GM19467 (cell line): ENCODE data around the gene PLGRKT.
"Not testable (repeated sequence)": the region's sequence is repeated elsewhere in the genome, so short reads cannot be mapped to it uniquely, and the experiment has no call there.

ENCODE experiments used
- ATAC-seq: cut with Tn5 transposase; IDR thresholded peaks from one replicate; pipeline ENCODE4 v1.9.1; 2021; ENCODE audit warnings: mild to moderate bottlenecking, moderate library complexity; ENCODE audit not compliant: unreplicated experiment

PLGRKT gene

GRCh38 chr9:5433328-5433727 lies 4.4 kb downstream of the PLGRKT start:
- not testable (repeated sequence) for ATAC-seq

GRCh38 chr9:5432890-5433289 lies 4.8 kb downstream of the PLGRKT start:
- not testable (repeated sequence) for ATAC-seq

DNA sequence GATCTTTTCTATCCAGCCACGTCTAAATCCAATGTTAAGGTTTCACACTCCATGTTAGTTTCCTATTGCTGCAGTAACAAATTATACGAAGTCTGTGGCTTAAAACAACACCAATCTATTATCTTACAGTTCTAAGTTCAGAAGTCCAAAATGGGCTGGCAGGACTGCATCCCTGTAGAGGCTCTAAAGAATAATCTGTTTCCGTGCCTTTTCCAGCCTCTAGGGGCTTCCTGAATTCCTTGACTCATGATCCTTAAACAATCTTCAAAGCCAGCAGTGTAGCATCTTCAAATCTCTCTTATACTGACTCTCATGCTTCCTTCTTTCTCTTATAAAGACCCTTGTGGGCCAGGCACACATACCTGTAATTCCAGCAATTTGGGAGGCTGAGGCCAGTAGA lies 6.8 kb downstream of the PLGRKT start:
- no peak for ATAC-seq

DNA sequence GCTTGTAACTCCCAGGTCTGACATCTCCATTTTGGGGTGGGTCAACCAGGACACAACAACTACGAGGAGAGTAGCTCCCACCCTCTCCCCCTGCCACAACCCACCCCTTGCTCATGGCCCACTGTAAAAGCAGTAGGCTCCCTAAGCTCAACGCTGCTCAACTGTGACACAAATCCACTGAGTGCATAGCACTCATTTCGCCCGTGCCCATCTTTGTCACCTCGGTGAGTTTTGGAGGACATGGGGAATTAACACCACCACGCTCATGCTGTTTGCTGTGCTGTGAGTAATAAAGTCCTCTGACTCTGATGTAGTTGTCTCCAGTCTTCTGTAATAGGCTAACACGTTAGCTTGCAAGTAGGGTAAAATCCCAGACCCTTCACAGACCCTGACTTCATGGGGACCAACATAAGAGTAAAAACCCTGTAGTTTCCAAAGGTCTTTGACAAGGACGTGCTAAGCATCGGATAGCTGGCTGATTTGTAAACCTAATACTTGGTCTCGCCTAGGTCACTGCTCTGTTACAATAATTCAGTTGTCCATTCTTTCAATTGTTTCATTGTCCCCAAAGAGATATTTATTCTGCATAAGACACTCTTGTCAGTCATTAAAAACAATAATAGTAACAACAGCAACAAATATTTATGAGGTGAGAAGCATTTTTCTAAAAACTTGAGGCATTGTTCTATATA lies 7.7 kb downstream of the PLGRKT start:
- no peak for ATAC-seq

- no peak for ATAC-seq
Observed at GRCh38 chr9:5428794-5429528, 8.8 kb downstream of the PLGRKT start.

DNA sequence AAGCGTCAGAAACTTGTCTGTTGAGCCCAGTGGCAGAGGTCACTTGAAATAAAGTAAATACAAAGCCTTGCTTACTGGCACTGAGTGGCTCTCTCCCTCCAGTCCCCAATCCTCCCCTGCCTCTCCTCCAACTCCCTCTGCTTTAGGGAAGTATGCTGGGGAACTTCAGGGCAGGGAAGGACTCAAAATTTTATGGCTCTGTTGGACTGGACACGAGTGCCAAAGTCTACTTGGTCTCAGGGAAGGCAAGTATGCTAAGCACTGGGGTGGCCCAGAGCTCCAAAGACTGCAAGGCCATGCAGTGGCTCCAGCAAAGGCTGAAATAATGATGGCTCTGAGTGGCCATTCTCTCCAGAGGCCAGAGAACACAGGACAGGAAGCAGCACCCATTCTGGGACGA lies 9.6 kb downstream of the PLGRKT start:
- ATAC-seq, result no peak

DNA sequence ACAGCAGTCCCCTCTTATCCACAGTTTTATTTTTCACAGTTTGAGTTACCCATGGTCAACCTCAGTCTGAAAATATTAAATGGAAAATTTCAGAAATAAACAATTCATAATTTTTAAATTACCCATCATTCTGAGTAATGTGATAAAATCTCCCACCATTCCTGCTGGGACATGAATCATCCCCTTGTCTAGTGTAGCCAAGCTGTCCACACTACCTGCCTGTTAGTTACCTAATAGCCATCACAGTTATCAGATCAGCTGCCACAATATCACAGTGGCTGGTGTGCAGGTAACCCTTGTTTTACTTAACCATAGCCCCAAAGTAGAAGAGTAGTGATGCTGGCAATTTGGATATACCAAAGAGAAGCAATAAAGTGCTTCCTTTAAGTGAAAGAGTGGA lies 10.7 kb downstream of the PLGRKT start:
- no peak for ATAC-seq

DNA sequence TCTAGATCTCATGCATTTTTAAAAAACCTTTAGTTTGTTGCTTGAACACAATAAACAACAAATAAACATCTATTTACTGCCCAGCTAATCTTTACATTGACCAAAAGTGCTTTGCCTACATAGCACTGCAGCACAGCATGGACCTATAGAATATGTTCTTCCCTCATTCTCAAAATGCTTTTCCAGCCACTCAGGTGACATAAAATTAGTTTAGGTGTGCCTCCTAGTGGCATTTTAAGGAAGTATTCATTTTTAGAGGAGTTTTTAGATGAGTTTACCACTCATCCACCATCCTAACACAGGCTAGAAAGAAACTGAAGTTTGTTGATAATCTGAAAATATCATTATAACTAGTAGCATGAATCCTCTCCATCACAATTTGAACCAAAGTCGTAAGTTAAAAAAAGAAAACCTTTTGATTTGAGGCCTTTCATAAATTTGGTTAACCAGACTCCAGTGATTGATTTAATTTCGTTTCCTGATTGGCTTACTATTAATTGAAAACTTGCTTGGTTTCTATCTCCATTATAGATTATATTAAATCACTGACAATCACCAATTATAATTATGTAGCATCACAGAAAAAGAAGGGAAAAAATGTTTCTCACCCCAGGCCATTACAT lies 12.6 kb downstream of the PLGRKT start:
- ATAC-seq, result no peak

DNA sequence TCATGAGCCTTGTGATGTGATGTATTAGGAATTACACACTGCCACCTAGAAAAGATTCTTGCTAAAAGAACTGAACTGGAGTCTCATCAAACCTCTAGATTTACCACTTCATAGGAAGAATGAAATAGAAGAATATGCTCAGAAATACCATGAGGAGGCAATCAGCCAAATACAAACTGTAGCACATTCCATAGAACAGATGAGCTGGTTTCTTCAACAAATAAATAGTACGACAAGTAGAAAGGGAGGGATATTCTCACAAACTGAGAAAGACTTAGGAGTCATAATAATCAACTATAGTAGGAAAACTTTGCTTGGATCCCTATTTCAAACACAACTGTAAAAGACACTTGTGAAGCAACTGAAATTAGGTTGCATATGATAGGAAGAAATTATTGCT lies 15.4 kb downstream of the PLGRKT start:
- no peak for ATAC-seq

- ATAC-seq, result no peak
Observed at GRCh38 chr9:5421163-5421562, 16.6 kb downstream of the PLGRKT start.

DNA sequence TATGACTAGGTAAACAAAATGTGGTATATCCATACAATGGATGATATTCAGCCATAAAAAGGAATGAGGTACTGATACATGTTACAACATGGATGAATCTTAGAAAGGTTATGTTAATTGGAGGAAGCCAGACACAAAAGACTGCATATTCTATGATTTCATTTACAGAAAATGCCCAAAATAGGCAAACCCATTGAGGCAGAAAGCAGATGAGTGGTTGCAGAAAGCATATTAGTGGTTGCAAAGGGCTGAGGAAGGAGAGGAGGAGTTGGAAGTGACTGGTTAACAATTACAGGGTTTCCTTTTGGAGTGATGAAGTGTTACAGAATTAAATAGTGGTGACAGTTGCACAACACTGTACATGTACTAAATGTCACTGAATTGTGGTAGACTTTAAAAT lies 17.7 kb downstream of the PLGRKT start:
- ATAC-seq, result no peak

DNA sequence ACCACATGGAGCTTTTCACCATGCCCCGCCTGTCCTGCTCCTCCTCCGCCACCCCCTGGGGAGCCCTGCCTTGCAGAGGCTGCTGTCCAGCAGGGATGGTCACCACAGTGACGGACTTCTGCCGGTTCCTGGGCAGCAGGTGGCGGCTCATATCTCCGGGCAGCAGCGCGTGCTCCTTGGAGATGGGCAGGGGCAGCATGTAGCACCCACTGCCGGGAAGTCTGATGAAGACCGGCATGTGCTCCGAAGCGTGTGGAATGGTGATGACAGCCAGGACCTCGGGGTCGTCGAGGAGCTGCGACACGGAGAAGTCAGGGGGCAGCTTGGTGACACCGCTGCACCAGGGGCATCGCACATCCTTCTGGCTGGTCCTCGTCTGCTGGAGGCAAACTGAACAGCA lies 19.2 kb downstream of the PLGRKT start:
- no peak for ATAC-seq

DNA sequence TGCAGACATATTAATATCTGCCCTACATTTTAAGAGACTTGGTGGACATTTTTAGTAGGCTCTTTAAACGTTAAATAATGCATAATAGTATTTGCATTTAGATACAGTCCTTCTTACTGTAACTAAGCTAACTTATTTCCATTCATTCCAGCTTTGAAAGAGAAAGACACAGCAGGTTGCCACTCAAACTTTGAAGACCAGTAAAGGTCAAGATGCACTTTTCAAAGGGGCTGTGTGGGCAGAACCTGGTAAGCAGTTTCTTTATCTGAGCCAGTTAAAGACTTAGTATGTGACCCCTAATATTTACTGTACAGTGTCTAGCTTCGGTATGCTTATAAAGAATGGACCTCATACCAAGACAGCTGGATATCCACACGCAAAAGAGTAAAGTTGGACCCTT lies 20.8 kb downstream of the PLGRKT start:
- ATAC-seq, result no peak

- ATAC-seq, result no peak
Observed at GRCh38 chr9:5408596-5408995, 29.1 kb downstream of the PLGRKT start.

- ATAC-seq, result no peak
Observed at GRCh38 chr9:5402217-5402616, 35.5 kb downstream of the PLGRKT start.

DNA sequence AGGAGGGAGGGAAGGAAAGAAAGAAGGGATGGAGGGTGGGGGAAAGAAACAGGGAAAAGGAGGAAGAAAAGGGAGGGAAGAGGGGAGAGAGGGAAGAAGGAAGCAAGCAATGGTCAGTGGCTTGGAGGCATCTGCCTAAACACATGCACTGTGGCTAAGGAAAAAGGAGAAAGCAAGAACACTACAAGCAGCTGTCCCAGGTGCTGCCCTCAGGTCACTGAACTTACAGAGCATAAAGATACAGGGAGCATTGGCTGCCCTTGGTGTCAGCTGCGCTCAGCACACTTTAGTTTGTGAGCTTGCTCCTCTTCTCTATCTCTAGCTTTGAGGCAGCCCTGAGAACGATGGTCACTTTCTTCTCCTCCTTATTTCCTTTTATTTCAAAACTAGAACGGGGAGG lies 40.2 kb downstream of the PLGRKT start:
- ATAC-seq, result not testable (repeated sequence)

DNA sequence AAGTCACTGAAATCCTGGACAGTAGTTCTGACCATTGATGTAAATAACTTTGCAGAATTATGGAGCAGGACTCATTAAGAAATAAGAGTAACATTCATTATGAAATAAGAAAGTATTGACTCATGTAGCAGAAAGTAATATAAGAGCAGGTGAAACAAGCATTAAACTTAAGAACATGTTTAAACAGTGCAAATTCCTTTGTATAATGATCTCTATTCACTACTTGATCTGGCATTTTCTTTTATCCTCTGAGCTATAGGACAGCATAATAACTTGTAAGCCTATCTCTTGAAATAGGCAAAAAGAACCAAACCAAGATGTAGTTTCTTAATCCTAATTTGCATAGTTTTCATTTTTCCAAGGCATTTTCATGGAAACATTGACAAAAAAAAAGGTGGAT lies 42.3 kb downstream of the PLGRKT start:
- ATAC-seq, result no peak

DNA sequence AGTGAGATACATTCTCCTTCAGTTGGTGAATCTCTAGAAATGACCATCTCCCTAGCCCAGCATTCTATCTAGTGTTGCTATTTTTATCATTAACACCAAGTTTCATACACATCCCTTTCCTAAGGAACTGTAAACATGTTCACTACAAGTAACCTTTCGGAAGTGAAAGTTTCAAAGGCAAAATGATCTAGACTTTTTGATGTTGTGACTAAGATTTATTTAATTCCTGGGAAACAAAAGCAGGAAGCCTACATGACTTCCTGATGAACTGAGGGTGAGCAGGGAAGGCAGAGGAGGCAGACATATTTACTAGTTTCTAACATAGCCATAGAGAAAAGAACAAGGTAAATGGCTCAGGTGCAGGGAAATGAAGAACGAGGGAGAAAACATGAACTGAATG lies 43.7 kb downstream of the PLGRKT start:
- not testable (repeated sequence) for ATAC-seq

- ATAC-seq, result no peak
Observed at GRCh38 chr9:5393497-5393896, 44.2 kb downstream of the PLGRKT start.

- no peak for ATAC-seq
Observed at GRCh38 chr9:5392285-5392684, 45.4 kb downstream of the PLGRKT start.

GRCh38 chr9:5389109-5389732 lies 48.5 kb downstream of the PLGRKT start:
- ATAC-seq, result no peak
